HepG2 (cell line): ENCODE data around the gene SRSF2. TPM values are rescaled to one million over a fixed set of nuclear protein-coding genes. Genes with fewer than 3 reads are reported as not detected.

Experiments
- ATAC-seq: fragments of 200-7000 bp; cut with Tn5 transposase; 3 replicates; pipeline ENCODE4 v1.9.1; 2020; ENCODE audit warnings: mild to moderate bottlenecking, moderate library complexity
- BruUV-seq: library from RNA; stranded (reverse); fragments of 400-500 nt; replicated peaks from 2 replicates; lab custom pipeline; 2021; lab: Mats Ljungman, UMichigan
- CTCF ChIA-PET: fragments of 300-600 bp; formaldehyde crosslinking; extraction: SDS; loops from one replicate; lab custom pipeline; 2021; ENCODE audit warnings: low total read pairs, inconsistent platforms, low intra/inter-chr PET ratio; lab: Yijun Ruan, JAX
- POLR2A ChIA-PET: fragments of 350-600 bp; sonication (Branson Sonifier 250); formaldehyde crosslinking; loops from one replicate; lab custom pipeline; 2020; ENCODE audit warnings: antibody characterized with exemption, inconsistent platforms; lab: Yijun Ruan, JAX
- DNase-seq: peaks from one replicate; pipeline ENCODE4 v3.0.0-alpha.2; 2015; ENCODE audit warnings: low spot score
- FAIRE-seq: peaks from 3 replicates; lab custom pipeline; 2011; peaks lifted over from hg19 to GRCh38; lab: Jason Lieb, UNC
- H2AFZ ChIP-seq: one replicate; pipeline ENCODE4 v1.6.1; 2011; ENCODE audit warnings: low read length, inconsistent platforms
- H3K27ac ChIP-seq: fragments of 300-600 bp; 3 replicates; pipeline ENCODE4 v1.8.0; 2011; ENCODE audit warnings: mixed run types, mild to moderate bottlenecking, mixed read lengths, low read length, inconsistent platforms; ENCODE audit not compliant: insufficient read depth; ENCODE audit errors: extremely low read length
- H3K27me3 ChIP-seq, 2 experiments: fragments of 200-600 bp in 1 of 2; 2 replicates in 1 of 2; 3 replicates in 1 of 2; pipeline versions ENCODE4 v1.6.0 to v1.8.0; 2011; ENCODE audit warnings: low read length in 2 of 2, mild to moderate bottlenecking in 2 of 2, moderate library complexity in 2 of 2, inconsistent platforms in 1 of 2; ENCODE audit not compliant: insufficient read depth in 2 of 2, control insufficient read depth in 1 of 2
- H3K36me3 ChIP-seq, 2 experiments: fragments of 200-600 bp in 1 of 2; replicated peaks in 1 of 2; 2 replicates in 1 of 2; 3 replicates in 1 of 2; pipeline versions ENCODE4 v1.5.1 to v1.8.0; 2011; ENCODE audit warnings: low read length in 2 of 2, inconsistent platforms in 1 of 2; ENCODE audit not compliant: insufficient read depth in 2 of 2, control insufficient read depth in 1 of 2
- H3K4me1 ChIP-seq: 2 replicates; pipeline ENCODE4 v1.5.1; 2012; ENCODE audit warnings: low read length, inconsistent platforms; ENCODE audit not compliant: insufficient read depth
- H3K4me2 ChIP-seq: 2 replicates; pipeline ENCODE4 v1.6.0; 2011; ENCODE audit warnings: low read depth, low read length, inconsistent platforms
- H3K4me3 ChIP-seq, 3 experiments: fragments of 200-600 bp in 1 of 3; sonication (generic), shearing (Covaris generic) in 1 of 3; replicated peaks in 1 of 3; 2 replicates each; pipeline ENCODE4 v1.5.1; 2011 to 2016; ENCODE audit warnings: low read length in 3 of 3, inconsistent platforms in 2 of 3, low read depth in 2 of 3, mild to moderate bottlenecking in 2 of 3, control low read depth in 1 of 3, mixed read lengths in 1 of 3; ENCODE audit not compliant: insufficient read depth in 1 of 3
- H3K79me2 ChIP-seq: one replicate; pipeline ENCODE4 v1.6.1; 2011; ENCODE audit warnings: low read length, inconsistent platforms; ENCODE audit not compliant: insufficient read depth
- H3K9ac ChIP-seq: 2 replicates; pipeline ENCODE4 v1.6.0; 2011; ENCODE audit warnings: mild to moderate bottlenecking, low read depth, low read length, inconsistent platforms; ENCODE audit not compliant: insufficient read depth
- H3K9me3 ChIP-seq: 2 replicates; pipeline ENCODE4 v1.5.1; 2012; ENCODE audit warnings: mild to moderate bottlenecking, low read length
- H4K20me1 ChIP-seq: 2 replicates; pipeline ENCODE4 v1.6.0; 2011; ENCODE audit warnings: inconsistent platforms, mild to moderate bottlenecking, low read length, moderate library complexity; ENCODE audit not compliant: insufficient read depth
- ARNT ChIP-seq: fragments of 450-650 bp; IDR thresholded peaks from 2 replicates; pipeline ENCODE4 v1.6.1; 2017
- FLYWCH1 ChIP-seq: sonication (generic); formaldehyde crosslinking; IDR thresholded peaks from 2 replicates; pipeline ENCODE4 v1.8.1; 2023; ENCODE audit warnings: mild to moderate bottlenecking, missing genetic modification reagents
- FOXC1 ChIP-seq: sonication (generic); formaldehyde crosslinking; IDR thresholded peaks from 2 replicates; pipeline ENCODE4 v1.8.0; 2022; ENCODE audit warnings: mild to moderate bottlenecking, missing genetic modification reagents, borderline replicate concordance
- MXD4 ChIP-seq: IDR thresholded peaks from 2 replicates; pipeline ENCODE4 v1.6.1; 2016; ENCODE audit warnings: mild to moderate bottlenecking, missing biosample characterization, missing genetic modification reagents
- NFRKB ChIP-seq: fragments of 450-650 bp; IDR thresholded peaks from 2 replicates; pipeline ENCODE4 v1.6.1; 2017
- NR2F1 ChIP-seq, 2 experiments: fragments of 450-650 bp in 1 of 2; formaldehyde crosslinking in 1 of 2; IDR thresholded peaks; 2 replicates each; pipeline versions ENCODE4 v1.5.0 to v1.6.1; 2016 to 2020; ENCODE audit warnings: mild to moderate bottlenecking in 1 of 2, missing compliant biosample characterization in 1 of 2, missing genetic modification reagents in 1 of 2, moderate library complexity in 1 of 2
- PLRG1 ChIP-seq: fragments of 450-650 bp; conservative IDR thresholded peaks from 2 replicates; pipeline ENCODE4 v1.6.1; 2016
- RFX3 ChIP-seq: IDR thresholded peaks from 2 replicates; pipeline ENCODE4 v1.6.1; 2016; ENCODE audit warnings: missing biosample characterization, missing genetic modification reagents
- SPEN ChIP-seq: sonication (generic); formaldehyde crosslinking; IDR thresholded peaks from 2 replicates; pipeline ENCODE4 v1.5.1; 2020; ENCODE audit warnings: low read depth, mild to moderate bottlenecking, missing genetic modification reagents
- ZNF160 ChIP-seq: sonication (generic); formaldehyde crosslinking; IDR thresholded peaks from 2 replicates; pipeline ENCODE4 v1.8.0; 2022; ENCODE audit warnings: mild to moderate bottlenecking, inconsistent platforms, missing genetic modification reagents
- ZNF292 ChIP-seq: sonication (generic); formaldehyde crosslinking; IDR thresholded peaks from 2 replicates; pipeline ENCODE4 v1.8.1; 2022; ENCODE audit warnings: mild to moderate bottlenecking, low read depth, missing genetic modification reagents, borderline replicate concordance
- ZNF510 ChIP-seq: sonication (generic); formaldehyde crosslinking; IDR thresholded peaks from 2 replicates; pipeline ENCODE4 v1.4.0; 2020; ENCODE audit warnings: low read depth, mild to moderate bottlenecking, missing genetic modification reagents
- WGBS: methylation state at CpG from one replicate; pipeline ENCODE4 v1.1.6; 2017; ENCODE audit warnings: low lambda C conversion rate; 5-methylcytosine and 5-hydroxymethylcytosine counted together
- in situ Hi-C: cut with HindIII; loops from 2 replicates; pipeline ENCODE4 v1.10.0; 2017; ENCODE audit warnings: low pct_unique_long_range_greater_than_20kb; ENCODE audit not compliant: extremely low pct_ligation_motif_present
- intact Hi-C: fragments of 100-400 bp; cut with micrococcal nuclease; formaldehyde crosslinking; loops from one replicate; pipeline ENCODE4 v1.10.0; 2022; ENCODE audit not compliant: unreplicated experiment
- polyA plus RNA-seq, 8 experiments: library from polyadenylated mRNA; depleted of rRNA in 3 of 8; stranded (reverse) in 7 of 8; unstranded in 1 of 8; fragments of >200 nt; fragmentation: Illumina TruSeq in 4 of 8; extraction: Trizol in 4 of 8; gene quantifications; 2 replicates each; pipeline versions ENCODE4 v1.2.1 to v1.2.3, GENCODE V29; 2011 to 2016; ENCODE audit warnings: low read depth in 4 of 8, missing spikeins in 1 of 8, mixed read lengths in 1 of 8; ENCODE audit not compliant: insufficient read depth in 1 of 8
- total RNA-seq, 5 experiments: library from RNA; depleted of rRNA; stranded (reverse); fragments of >200 nt; fragmentation: Illumina TruSeq; extraction: Trizol; gene quantifications; 2 replicates each; pipeline ENCODE4 v1.2.3, GENCODE V29; 2016; ENCODE audit warnings: low read depth in 1 of 5
- TF ChIP-seq, protein P1 (sequence below): sonication (generic); formaldehyde crosslinking; IDR thresholded peaks from 2 replicates; pipeline ENCODE4 v1.5.0; 2020; ENCODE audit warnings: missing genetic modification reagents
- TF ChIP-seq, protein P2 (sequence below): fragments of 450-650 bp; IDR thresholded peaks from 2 replicates; pipeline ENCODE4 v1.6.1; 2016

The SRSF2 gene
- total and polyA plus RNA-seq, 2 of the 13 experiments (the other 11 are each of a cell fraction or from before 2014, with no cell fraction given) = 306 to 319 TPM

DNA sequence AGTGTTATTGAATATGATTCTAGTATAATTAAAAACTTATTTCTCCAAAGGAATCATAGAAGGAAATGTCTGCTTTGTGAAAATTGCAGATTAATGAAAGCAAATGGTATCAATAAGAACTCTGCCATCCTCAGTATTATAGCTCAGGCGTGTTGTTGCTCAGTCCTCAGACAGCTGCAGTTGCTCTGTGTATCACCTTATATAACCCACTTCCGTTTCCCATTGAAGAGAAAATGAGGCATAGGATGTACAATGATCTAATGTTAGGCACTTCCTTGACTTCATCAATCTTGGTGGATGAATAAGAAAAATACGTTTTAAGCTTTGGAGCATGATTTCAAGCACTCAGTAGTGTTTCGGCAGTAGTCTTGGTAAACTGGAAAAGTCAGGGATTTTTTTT is 14.9 kb upstream of the SRSF2 start:
- Histone ChIP-seq H3K9ac (no peak overlapping the region), H3K9me3 (no peaks in the 10 kb centered on the region)
- intact Hi-C loops = no loop called here
- TF ChIP-seq ZNF160 (CRISPR knock-in tag) (no peak), NFRKB (no peak), ARNT (no peak), ZNF292 (CRISPR knock-in tag) (no peak), NR2F1 (CRISPR knock-in tag; IDR thresholded peaks at IDR 0.05) (no peak), MXD4 (CRISPR knock-in tag) (no peak), PLRG1 (no peak), RFX3 (no peak), FOXC1 (CRISPR knock-in tag) (no peak), SPEN (no peak), ZNF510 (CRISPR knock-in tag) (no peak), FLYWCH1 (CRISPR knock-in tag) (no peak)
- TF ChIP-seq, protein P1, sequence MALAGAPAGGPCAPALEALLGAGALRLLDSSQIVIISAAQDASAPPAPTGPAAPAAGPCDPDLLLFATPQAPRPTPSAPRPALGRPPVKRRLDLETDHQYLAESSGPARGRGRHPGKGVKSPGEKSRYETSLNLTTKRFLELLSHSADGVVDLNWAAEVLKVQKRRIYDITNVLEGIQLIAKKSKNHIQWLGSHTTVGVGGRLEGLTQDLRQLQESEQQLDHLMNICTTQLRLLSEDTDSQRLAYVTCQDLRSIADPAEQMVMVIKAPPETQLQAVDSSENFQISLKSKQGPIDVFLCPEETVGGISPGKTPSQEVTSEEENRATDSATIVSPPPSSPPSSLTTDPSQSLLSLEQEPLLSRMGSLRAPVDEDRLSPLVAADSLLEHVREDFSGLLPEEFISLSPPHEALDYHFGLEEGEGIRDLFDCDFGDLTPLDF (CRISPR knock-in tag) = no peak
- TF ChIP-seq, protein P2, sequence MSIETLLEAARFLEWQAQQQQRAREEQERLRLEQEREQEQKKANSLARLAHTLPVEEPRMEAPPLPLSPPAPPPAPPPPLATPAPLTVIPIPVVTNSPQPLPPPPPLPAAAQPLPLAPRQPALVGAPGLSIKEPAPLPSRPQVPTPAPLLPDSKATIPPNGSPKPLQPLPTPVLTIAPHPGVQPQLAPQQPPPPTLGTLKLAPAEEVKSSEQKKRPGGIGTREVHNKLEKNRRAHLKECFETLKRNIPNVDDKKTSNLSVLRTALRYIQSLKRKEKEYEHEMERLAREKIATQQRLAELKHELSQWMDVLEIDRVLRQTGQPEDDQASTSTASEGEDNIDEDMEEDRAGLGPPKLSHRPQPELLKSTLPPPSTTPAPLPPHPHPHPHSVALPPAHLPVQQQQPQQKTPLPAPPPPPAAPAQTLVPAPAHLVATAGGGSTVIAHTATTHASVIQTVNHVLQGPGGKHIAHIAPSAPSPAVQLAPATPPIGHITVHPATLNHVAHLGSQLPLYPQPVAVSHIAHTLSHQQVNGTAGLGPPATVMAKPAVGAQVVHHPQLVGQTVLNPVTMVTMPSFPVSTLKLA = no peak
- TF ChIP-seq, all 625 proteins: peak for 0
- 93% methylated on average over 4 of the region's 4 CpGs for WGBS
- DNase-seq = no peak
- H3K27ac ChIP-seq = no peak overlapping the region
- H3K79me2 ChIP-seq = no peaks in the 10 kb centered on the region
- no peak overlapping the region for H3K4me2 ChIP-seq
- no peaks in the 10 kb centered on the region for H3K27me3 ChIP-seq
- H4K20me1 ChIP-seq = no peaks in the 10 kb centered on the region
- ChIA-PET POLR2A (no interaction called here), CTCF (no interaction called here)
- no peak overlapping the region for H2AFZ ChIP-seq
- in situ Hi-C loops = no loop called here
- H3K4me3 ChIP-seq = no peak overlapping the region
- no peaks in the 10 kb centered on the region for H3K4me1 ChIP-seq
- no peak for FAIRE-seq
- H3K36me3 ChIP-seq = peaks cover 6 to 20% of the 10 kb centered on the region in 2 experiments; a peak in 4 of 5 replicates
- no peak for ATAC-seq
- BruUV-seq = no TSS peak
